NCI-H524 treated with DMSO at 0.1 percent for 48 hours (cell line): Measurements from ENCODE around the gene LAT.

ENCODE experiments used
- DNase-seq: peaks from one replicate; lab custom pipeline; 2025; lab: John Stamatoyannopoulos, UW

LAT gene

GRCh38 chr16:29009050-29009837 is 24.4 kb downstream of the LAT start:
- DNase-seq = no peak

- no peak for DNase-seq
These were observed 24.9 kb downstream of the LAT start for GRCh38 chr16:29009838-29010166.

GRCh38 chr16:29011112-29011511 is 26.3 kb downstream of the LAT start:
- no peak for DNase-seq

GRCh38 chr16:29011851-29012250 is 27.0 kb downstream of the LAT start:
- no peak for DNase-seq

GRCh38 chr16:29012913-29013553 is 28.2 kb downstream of the LAT start:
- DNase-seq = no peak

GRCh38 chr16:29014561-29015069 is 29.8 kb downstream of the LAT start:
- DNase-seq = no peak

- DNase-seq = no peak
These were observed 37.3 kb downstream of the LAT start for GRCh38 chr16:29022196-29022595.

GRCh38 chr16:29023279-29024277 is 38.7 kb downstream of the LAT start:
- DNase-seq = no peak

- DNase-seq = no peak
These were observed 39.4 kb downstream of the LAT start for GRCh38 chr16:29024278-29024677.

GRCh38 chr16:29025218-29025617 is 40.4 kb downstream of the LAT start:
- DNase-seq = no peak

GRCh38 chr16:29025735-29026134 is 40.9 kb downstream of the LAT start:
- DNase-seq = no peak

- DNase-seq = peak; percentile 11
These were observed 43.8 kb downstream of the LAT start for GRCh38 chr16:29028457-29029167.

- no peak for DNase-seq
These were observed 44.5 kb downstream of the LAT start for GRCh38 chr16:29029168-29029994.

- DNase-seq = no peak
These were observed 45.4 kb downstream of the LAT start for GRCh38 chr16:29030086-29030840.
